ENCODE measurements around the gene MEI1. TPM values are rescaled to one million over a fixed set of nuclear protein-coding genes. Genes with fewer than 3 reads are reported as not detected.
"Not testable (repeated sequence)": the region's sequence is repeated elsewhere in the genome, so short reads cannot be mapped to it uniquely, and the experiment has no call there.

Gene MEI1, protein sequence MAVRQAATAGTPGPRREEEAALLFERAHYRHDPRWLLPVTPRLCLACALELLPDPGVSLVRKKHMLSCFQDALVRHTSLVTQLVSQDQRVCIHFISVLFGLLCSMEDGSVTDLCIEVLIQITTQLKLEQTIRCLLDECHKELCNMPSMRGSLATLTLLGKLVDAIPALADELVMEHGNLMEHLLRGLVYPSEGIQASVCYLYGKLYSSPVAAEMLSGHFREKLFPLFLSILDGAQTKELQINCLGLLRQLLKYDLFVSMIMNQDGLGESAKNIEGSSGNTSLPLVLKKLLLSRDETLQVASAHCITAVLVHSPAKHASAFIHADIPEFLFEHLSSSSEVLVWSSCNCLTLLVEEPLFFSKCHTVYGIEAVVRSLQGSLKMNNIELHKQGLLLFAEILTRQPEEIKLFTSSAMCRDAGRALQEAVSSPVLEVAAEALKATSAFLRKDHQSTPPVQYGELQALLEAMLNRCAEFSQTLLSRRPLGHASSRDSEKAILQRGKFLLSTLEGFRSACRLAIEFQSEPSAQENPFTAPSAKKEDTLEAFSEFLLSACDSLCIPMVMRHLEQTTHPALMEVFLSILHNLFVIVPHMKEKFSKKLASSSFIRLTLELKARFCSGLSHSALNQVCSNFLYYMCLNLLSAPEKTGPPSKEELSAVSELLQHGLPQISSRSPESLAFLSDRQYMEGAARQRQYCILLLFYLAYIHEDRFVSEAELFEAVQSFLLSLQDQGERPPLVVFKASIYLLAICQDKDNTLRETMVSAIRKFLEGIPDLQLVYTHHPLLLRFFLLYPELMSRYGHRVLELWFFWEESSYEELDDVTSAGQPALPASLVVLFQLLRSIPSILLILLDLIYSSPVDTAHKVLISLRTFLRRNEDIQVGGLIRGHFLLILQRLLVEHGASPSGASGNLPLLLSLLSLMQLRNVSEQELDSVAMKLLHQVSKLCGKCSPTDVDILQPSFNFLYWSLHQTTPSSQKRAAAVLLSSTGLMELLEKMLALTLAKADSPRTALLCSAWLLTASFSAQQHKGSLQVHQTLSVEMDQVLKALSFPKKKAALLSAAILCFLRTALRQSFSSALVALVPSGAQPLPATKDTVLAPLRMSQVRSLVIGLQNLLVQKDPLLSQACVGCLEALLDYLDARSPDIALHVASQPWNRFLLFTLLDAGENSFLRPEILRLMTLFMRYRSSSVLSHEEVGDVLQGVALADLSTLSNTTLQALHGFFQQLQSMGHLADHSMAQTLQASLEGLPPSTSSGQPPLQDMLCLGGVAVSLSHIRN
- total RNA-seq = 31.8 and 37.0 TPM in 2 replicates

DNA sequence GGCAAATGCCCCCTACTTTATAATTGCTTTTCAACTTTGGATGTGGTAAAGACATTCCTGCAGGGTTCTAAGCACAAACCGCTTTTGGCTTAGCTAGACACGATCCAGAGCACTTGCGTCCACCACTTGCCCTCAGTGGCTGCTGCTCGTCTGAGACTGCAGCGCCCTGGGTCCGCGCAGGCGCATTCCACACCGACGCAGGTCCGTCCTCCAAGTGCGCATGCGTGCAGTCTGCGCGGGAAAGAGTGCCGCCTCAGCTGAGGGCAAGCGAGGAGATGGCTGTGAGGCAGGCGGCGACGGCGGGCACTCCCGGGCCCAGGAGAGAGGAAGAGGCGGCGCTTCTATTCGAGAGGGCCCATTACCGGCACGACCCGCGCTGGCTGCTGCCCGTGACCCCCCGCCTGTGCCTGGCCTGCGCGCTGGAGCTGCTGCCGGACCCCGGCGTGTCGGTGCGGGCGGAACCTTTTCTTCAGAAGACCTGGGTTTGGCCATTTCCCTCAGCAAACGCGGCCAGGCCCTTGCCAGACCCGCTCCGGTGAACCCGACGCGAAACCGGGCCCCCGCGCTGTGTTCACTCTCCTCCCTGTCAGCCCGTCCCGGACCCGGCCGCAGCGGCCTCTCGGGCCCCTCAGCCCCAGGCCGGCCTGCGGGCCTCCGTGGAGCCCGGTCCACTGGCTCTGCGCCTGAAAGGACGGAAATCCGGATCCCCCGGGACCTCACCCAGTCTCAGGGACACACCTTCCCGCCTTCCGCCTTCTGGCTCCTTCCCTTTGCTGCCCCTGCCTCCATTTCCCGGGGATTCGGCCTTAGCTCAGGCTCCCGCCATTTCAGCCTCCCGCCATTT lies at the start of gene MEI1:
Gene MEI1, plus strand, starts transcription at position 240 of the 844 bp plus-strand sequence. Its CDS starts 36 bp downstream, at position 276.
- intact Hi-C loops (cut with micrococcal nuclease) = loop anchor here (5.0 to 10.0 kb wide), 2 partner anchors 83 to 385 kb away; no protein-coding TSS in a partner anchor

DNA sequence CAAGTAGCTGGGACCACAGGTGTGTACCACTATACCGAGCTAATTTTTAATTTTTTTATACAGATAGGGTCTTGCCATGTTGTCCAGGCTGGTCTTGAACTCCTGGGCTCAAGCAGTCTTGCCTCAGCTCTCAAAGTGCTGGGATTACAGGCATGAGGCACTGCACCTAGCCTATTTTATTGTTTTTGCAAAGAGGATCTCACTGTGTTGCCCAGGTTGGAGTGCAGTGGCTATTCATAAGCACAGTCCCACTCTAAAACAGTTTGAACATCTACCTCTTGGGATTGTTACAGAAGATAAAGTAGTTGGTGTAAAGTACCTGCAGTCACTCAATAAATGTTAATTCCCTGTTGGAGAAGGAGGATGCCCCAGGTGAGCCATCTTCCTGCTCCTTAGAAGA lies 49.1 kb upstream of the MEI1 start:
- intact Hi-C loops (cut with micrococcal nuclease) = no loop called here

DNA sequence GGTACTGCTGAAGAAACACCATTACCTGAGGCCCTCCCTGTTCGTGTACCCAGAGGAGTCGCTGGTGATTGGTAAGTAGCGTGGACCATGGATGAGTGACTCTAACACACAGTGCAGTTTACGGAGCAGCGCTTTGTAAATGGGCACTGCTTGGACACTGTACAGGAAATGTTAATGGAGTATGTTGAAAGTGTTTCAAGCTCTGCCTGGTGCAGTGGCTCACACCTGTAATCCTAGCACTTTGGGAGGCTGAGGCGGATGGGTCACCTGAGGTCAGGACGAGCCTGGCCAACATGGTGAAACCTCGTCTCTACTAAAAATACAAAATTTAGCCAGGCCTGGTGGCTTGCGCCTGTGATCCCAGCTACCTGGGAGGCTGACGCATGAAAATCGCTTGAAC lies 48.5 kb upstream of the MEI1 start:
- intact Hi-C loops (cut with micrococcal nuclease) = no loop called here

DNA sequence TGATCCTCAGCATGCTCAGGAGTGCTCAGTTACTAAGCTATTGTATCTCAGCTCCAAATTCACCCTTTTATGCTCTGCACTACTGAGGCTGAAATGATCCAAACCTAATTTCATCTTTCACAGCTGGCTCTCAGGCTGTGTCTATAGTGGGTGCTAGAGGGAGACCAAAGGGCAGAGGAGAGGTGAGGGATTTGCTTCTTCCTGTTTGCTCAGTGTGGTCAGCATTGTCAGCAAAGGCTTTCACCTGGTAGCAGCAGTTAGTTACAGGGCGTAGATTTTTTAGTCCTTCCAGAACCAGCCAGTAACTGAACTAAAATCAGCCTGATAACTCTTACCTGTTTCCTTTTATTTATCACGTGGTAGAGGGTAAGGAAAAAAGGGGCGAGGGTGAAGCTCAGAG lies 45.0 kb upstream of the MEI1 start:
- intact Hi-C loops (cut with micrococcal nuclease) = no loop called here

DNA sequence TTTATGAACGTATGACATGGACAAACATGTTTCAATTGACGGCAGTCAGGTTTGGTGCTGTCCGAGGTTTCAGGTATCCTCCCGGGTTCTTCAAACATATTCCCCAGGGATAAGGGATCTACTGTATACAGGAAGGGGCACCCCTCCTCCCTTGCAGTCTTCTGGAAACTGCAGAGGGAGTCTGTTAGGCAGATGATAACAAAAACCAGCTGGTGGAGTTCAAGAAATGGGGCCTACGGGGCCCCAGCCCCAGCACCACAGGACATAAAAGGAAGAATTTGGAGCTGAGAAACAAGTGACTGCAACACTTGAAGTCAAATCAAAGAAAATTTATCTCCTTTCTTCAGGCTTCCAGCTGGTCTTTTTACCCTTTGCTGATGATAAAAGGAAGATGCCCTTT lies 42.7 kb upstream of the MEI1 start:
- intact Hi-C loops (cut with micrococcal nuclease) = no loop called here

DNA sequence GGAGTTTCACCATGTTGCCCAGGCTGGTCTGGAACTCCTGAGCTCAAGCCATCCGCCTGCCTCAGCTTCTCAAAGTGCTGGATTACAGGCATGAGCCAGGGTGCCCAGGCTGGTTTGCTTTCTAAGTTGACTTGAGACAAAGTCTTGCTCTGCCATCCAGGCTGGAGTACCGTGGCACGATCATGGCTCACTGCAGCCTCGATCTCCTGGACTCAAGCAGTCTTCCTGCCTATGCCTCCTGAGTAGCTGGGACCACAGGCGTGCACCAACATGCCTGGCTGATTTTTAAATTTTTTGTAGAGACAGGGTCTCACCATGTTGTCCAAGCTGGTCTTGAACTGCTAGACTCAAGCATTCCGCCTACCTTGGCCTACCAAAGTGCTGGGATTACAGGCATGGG lies 41.6 kb upstream of the MEI1 start:
- intact Hi-C loops (cut with micrococcal nuclease) = no loop called here

DNA sequence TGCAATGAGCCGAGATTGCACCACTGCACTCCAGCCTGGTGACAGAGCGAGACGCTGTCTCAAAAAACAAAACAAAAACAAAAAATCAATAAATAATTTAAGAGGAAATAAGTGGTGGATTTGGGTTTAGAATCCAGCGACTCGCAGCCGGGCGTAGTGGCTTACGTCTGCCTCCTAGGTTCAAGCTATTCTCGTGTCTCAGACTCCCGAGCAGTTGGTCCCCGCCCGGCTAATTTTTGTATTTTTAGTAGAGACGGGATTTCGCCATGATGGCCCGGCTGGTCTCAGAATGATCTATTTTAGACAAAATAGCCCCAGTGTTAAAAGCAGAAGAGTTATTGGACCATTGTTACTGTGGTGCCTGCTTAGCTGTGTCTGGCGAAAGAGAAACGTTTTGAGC lies 40.4 kb upstream of the MEI1 start:
- intact Hi-C loops (cut with micrococcal nuclease) = no loop called here

DNA sequence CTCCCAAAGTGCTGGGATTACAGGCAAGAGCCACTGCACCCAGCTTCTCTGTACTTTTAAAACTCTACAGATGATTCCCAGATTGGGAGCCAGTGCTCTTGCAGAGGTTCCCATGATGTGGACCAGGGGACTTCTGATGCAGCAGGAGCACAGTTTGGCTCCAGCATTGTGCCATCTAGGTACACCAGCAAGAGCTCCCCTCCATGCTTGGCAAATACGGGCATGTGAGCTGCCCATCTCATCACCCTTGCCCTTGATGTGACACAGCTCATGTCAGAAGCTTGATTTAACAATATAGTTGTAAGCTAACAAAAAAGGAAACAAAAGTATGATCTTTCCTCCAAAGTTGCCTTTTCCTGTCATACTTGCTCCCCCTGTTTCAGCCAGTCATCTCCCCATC lies 39.4 kb upstream of the MEI1 start:
- intact Hi-C loops (cut with micrococcal nuclease) = no loop called here

DNA sequence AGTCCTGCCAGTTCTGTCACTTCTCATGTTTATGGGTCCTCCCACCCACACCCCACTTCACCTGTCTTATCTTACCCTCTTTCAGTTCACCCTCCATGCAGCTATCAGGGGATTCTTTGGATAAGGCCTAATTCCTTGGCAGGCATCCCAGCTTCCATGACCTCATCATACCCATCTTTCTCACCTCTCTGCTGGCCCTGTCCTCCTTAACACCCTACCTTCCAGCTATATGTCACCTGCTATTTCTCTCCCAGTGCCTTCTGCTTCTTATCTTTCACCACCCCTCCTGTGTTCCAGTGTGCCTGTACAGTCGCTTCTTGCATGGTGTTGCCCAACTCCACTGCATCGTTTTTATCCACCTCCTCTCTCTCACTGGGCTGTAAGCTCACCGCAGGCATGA lies 38.9 kb upstream of the MEI1 start:
- intact Hi-C loops (cut with micrococcal nuclease) = no loop called here

DNA sequence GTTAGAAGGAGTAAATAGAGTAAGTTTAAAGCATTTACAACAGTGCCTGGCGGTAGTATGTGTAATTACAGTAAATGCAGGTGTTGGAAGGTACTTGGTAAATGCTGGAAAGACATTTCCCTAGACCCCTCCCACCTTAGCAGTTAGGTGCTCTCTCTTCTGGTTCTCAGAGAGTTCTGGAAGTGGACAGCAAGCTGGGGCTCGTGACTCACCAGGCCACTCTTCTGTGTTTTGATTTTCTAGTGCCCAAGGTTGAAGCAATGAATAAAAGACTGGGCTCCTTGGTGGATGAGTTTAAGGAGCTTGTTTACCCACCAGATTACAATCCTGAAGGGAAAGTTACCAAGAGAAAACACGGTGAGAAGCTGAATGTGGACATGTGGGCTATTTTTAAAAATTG lies 38.2 kb upstream of the MEI1 start:
- intact Hi-C loops (cut with micrococcal nuclease) = no loop called here

DNA sequence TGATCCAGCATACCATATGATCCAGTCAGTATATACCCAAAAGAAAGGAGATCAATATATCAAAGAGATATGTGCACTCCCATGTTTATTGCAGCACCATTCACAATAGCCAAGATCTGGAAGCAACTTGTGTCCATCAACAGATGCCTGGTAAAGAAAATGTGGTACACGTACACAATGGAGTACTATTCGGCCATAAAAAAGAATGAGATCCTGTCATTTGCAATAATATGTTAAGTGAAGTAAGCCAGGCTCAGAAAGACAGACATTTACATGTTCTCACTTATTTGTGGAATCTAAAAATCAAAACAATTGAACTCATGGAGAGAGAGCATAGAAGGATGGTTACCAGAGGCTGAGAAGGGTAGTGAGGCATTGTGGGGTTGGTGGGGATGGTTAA lies 37.6 kb upstream of the MEI1 start:
- intact Hi-C loops (cut with micrococcal nuclease) = no loop called here

DNA sequence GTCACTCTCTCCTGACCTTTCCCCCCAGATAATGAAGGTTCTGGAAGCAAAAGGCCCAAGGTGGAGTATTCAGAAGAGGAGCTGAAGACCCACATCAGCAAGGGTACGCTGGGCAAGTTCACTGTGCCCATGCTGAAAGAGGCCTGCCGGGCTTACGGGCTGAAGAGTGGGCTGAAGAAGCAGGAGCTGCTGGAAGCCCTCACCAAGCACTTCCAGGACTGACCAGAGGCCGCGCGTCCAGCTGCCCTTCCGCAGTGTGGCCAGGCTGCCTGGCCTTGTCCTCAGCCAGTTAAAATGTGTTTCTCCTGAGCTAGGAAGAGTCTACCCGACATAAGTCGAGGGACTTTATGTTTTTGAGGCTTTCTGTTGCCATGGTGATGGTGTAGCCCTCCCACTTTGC lies 35.7 kb upstream of the MEI1 start:
- intact Hi-C loops (cut with micrococcal nuclease) = not testable (repeated sequence)

DNA sequence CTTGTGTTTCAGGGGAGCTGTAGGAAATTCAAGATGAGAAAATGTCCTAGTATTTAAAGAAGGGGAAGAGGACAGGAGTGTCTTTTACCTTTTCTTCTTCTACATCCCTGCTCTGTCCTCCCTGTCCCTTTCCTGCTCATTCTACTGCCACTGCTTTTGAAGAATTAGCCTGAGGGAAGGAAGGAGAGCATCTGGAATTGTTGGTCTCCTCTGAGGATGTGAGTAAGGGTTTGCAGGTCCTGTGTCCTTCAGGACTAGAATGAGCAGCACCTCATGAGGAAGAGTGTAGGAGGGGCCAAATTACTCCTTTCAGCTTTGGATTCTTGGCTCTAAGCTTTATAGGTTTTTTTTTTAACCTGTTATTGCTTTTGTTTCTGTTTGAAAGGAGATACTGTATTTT lies 34.8 kb upstream of the MEI1 start:
- intact Hi-C loops (cut with micrococcal nuclease) = no loop called here

DNA sequence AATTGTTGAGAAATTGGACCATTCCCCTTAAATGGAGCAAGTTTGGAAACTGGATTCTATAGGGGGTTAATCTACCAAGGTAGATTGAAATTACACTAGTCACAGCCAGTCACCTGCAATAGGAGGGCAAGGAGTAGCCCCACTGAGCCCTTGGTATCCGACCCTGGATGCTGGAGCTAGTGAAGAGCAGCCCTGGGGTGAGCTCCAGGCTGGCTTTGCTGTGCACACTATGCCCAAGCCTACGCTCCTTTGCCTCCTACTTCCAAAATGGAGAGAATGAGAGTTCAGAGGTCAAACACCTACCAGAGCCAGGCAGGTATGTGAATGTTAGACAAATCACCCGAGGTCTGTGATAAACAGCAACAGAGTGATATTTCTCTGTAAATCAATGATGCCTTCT lies 34.4 kb upstream of the MEI1 start:
- intact Hi-C loops (cut with micrococcal nuclease) = no loop called here

DNA sequence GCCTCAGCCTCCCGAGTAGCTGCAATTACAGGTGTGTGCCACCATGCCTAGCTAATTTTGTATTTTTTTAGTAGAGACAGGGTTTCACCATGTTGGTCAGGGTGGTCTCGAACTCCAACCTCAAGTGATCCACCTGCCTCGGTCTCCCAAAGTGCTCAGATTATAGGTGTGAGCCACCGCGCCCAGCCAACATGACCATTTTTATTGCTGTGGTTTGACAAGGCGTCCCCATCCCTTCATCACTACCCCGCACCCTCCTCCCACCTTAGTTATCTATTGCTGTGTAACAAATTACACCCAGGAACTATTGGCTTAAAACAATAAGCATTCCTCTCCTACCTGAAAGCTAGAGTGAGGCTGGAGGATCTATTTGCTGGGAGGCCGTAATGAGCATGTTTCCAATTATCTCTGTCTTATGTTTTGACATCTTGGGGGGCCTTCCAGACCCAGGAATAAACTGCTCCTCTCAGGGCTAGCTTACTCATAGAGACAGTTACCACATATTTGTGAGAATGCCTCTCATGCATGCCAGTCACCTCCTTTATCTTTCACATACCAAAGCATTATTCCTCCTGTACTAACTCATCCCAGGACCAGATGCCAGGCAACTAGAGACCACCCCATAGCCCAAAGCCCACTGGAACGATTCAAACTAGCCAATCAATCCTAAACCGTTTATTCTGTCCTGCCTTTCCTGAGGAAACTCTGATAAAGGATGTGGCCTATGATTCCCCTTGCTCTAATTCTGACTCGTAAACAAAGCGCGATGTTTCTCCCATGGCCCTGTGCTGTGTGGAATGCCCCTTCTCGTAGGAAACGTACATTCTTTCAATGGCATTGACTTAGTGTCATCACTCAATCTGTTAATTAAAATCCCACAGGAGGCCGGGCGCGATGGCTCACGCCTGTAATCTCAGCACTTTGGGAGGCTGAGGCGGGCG lies 30.1 kb upstream of the MEI1 start:
- intact Hi-C loops (cut with micrococcal nuclease) = no loop called here

DNA sequence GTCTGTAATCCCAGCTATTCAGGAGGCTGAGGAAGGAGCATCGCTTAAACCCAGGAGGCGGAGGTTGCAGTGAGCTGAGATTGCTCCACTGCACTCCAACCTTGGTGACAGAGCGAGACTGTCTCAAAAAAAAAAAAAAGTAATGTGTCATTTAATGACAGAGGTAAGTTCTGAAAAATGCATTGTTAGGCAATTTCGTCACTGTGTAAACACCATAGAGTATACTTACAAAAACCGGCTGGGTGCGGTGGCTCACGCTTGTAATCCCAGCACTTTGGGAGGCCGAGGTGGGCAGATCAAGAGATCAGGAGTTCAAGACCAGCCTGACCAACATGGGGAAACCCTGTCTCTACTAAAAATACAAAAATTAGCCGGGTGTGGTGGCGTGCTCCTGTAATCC lies 27.2 kb upstream of the MEI1 start:
- intact Hi-C loops (cut with micrococcal nuclease) = not testable (repeated sequence)

DNA sequence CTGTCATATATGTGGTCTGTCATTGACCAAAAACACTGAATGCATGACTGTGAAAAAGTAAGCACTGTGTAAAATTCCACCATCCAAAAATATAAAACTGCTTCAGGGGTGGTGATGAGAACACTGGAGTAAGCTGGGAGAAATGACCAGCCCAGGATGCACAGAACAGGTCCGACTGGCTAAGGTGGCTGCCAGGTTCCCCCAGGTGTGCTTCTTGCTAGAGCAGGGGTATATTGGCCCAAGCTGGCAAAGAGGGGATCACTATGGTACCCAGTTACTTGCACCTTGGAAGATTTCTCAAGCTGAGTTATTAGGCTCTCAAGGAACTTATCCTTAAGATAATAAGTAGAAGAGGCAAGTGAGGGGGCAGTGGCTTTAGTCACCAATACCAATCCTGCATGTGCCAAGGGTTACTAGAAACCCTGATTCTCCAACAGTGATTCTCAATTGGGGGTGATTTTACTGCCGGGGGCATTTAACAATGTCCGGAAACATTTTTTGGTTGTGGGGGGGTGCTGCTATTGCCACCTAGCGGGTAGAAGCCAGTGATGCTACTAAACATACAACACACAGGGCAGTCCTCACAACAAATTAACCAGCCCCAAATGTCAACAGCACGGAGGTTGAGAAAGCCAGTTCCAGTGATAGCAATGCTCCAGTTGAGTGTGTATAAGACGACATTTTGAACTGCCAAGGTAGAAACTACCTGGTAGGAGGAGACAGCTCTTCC lies 26.4 kb upstream of the MEI1 start:
- intact Hi-C loops (cut with micrococcal nuclease) = no loop called here

DNA sequence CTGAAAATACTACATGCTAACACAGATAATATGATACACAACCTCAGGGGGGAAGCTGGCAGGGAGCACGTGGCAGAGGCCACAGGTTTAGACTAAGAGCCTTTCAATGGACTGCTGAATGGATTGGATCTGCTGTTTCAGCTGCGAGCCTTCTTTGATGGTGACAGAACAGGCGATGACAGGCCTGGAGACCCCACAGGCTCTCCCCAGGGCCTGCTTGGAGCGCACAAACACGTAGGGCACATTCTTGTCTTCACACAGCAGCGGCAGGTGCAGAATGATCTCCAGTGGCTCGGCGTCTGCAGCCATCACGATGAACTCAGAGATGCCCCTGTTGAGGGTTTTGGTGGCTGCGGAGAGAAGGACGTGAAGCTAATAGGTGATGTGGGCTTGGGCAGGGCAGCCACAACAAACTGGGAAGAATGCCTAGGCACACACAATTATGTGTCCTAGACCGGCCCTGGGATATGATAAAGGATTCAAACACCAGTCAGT lies 24.4 kb upstream of the MEI1 start:
- intact Hi-C loops (cut with micrococcal nuclease) = no loop called here

DNA sequence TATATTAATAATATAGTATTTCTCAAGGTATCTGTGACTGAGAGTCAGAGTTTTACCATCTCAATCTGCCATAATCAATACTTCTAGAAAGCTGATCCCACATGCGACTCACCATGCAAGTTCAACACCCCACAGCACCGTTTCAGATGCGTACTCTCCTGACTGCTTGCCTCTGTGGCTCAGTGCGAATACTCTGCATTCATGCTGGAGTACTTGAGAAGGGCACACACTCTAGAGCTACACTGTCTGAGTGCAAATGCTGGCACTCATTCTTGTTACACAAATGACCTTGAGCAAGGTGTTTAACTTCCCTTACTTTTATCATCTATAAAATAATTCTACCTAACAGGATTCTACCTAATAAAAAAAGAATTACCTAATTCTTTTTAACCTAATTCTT lies 23.2 kb upstream of the MEI1 start:
- intact Hi-C loops (cut with micrococcal nuclease) = no loop called here

All from T-helper 2 cell treated with Interferon-gamma antibody and Interleukin-4, amounts not matched to agents 100 ng/mL and 5 ng/mL, for 36 hours (primary cell).